Right cardiac atrium (tissue), 5 donors: Measurements from ENCODE around the gene CCR9. TPM values are rescaled to one million over a fixed set of nuclear protein-coding genes. Genes with fewer than 3 reads are reported as not detected.

Experiments used
- ATAC-seq, 2 donors: fragments of 200-7000 bp; cut with Tn5 transposase; one replicate each; pipeline versions ENCODE4 v1.8.0 to v1.9.1; 2020; ENCODE audit warnings: moderate library complexity in 2 of 2, mild to moderate bottlenecking in 1 of 2
- DNase-seq, 3 donors: peaks; one replicate each; pipeline ENCODE4 v3.0.0-alpha.2; 2020
- H3K27ac ChIP-seq: one replicate; pipeline ENCODE4 v1.5.1; 2013; ENCODE audit warnings: mild to moderate bottlenecking, low read length, control low read depth, moderate library complexity
- H3K27me3 ChIP-seq: one replicate; pipeline ENCODE4 v1.6.1; 2013; ENCODE audit not compliant: control insufficient read depth, insufficient read depth
- H3K4me1 ChIP-seq: one replicate; pipeline ENCODE4 v1.6.1; 2013; ENCODE audit warnings: low read length; ENCODE audit not compliant: control insufficient read depth, insufficient read depth
- H3K4me3 ChIP-seq: one replicate; pipeline ENCODE4 v1.5.1; 2013; ENCODE audit warnings: low read length, control low read depth
- H3K9me3 ChIP-seq: one replicate; pipeline ENCODE4 v1.6.1; 2013; ENCODE audit warnings: low read length; ENCODE audit not compliant: control insufficient read depth
- WGBS: extraction: QIAGEN DNeasy Blood & Tissue Kit; methylation state at CpG from one replicate; pipeline ENCODE4 v1.1.7; 2013; 5-methylcytosine and 5-hydroxymethylcytosine counted together
- intact Hi-C, 4 donors: fragments of 100-400 bp; cut with DNase I; formaldehyde crosslinking; loops; one replicate each; pipeline versions ENCODE4 v1.11.0 to v1.14.0; 2022 to 2023
- polyA plus RNA-seq: library from polyadenylated mRNA; stranded (reverse); fragments of 200-250 nt; gene quantifications from one replicate; pipeline ENCODE4 v1.2.3, GENCODE V29; 2013
- total RNA-seq, 4 donors: library from RNA; stranded (reverse); fragmentation: NEBNext Ultra II Directional; extraction: Animal tissue kit (Norgen Biotek cat#: 25700); gene quantifications; one replicate each; pipeline ENCODE4 v1.2.1, GENCODE V29; 2021
- donor health status: healthy with polysubstance abuse.
- donor health status: DM: no; HTN: yes; CAD: no.
- donor health status: DM: no; HTN: no; CAD: no.
- donor health status: DM: no; HTN: yes; CAD: no; lungs with severe emphysema.
- donor health status: DM: yes; HTN: yes; CAD: no.

Gene CCR9
- total and polyA plus RNA-seq, 5 donors = not detected

GRCh38 chr3:45922950-45923590 lies 36.7 kb downstream of the CCR9 start:
- Histone ChIP-seq H3K9me3 (no peaks in the 10 kb centered on the region), H3K4me3 (no peak overlapping the region), H3K4me1 (no peaks in the 10 kb centered on the region), H3K27ac (no peak overlapping the region), H3K27me3 (no peaks in the 10 kb centered on the region)
- ATAC-seq (no peak), DNase-seq (no peak)
- 96% methylated on average over 4 of the region's 4 CpGs for WGBS
- intact Hi-C loops = loop anchor here in 3 of 4 donors (10.0 kb wide), 3 partner anchors 148 to 408 kb away; no protein-coding TSS in a partner anchor

DNA sequence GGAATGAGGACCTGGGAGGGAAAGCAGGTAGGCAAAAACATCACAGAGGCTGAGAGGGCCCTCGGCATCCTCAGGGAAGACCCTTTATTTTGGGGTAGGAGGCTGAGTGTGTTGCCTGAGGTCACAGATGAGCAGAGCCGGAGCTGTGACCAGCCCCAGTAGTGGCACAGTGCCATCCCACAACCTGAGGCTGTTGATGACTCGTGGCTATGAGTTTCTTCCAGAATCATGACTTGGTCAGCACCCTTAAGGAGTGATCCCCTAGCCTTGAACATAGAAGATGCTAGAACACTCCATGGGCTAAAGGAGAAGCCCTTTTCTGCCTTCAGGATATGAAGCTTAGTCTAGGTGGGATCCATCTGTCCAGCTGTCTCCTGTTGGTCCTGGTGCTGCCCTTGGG lies 37.4 kb downstream of the CCR9 start:
- H3K4me3 ChIP-seq = no peak overlapping the region
- DNase-seq = no peak
- H3K27ac ChIP-seq = no peak overlapping the region
- intact Hi-C loops = loop anchor here in 3 of 4 donors (10.0 kb wide), 3 partner anchors 149 to 409 kb away; no protein-coding TSS in a partner anchor
- H3K4me1 ChIP-seq = no peaks in the 10 kb centered on the region
- ATAC-seq = no peak
- no peaks in the 10 kb centered on the region for H3K9me3 ChIP-seq
- WGBS = 58% methylated on average over 3 of the region's 3 CpGs
- no peaks in the 10 kb centered on the region for H3K27me3 ChIP-seq

GRCh38 chr3:45927881-45928280 lies 41.5 kb downstream of the CCR9 start:
- DNase-seq (no peak), ATAC-seq (no peak)
- Histone ChIP-seq H3K4me3 (no peak overlapping the region), H3K9me3 (no peaks in the 10 kb centered on the region), H3K4me1 (no peaks in the 10 kb centered on the region), H3K27me3 (no peaks in the 10 kb centered on the region), H3K27ac (no peak overlapping the region)
- intact Hi-C loops = loop anchor here in 3 of 4 donors (10.0 kb wide), 3 partner anchors 153 to 413 kb away; no protein-coding TSS in a partner anchor
- 95% methylated on average over 2 of the region's 2 CpGs for WGBS

DNA sequence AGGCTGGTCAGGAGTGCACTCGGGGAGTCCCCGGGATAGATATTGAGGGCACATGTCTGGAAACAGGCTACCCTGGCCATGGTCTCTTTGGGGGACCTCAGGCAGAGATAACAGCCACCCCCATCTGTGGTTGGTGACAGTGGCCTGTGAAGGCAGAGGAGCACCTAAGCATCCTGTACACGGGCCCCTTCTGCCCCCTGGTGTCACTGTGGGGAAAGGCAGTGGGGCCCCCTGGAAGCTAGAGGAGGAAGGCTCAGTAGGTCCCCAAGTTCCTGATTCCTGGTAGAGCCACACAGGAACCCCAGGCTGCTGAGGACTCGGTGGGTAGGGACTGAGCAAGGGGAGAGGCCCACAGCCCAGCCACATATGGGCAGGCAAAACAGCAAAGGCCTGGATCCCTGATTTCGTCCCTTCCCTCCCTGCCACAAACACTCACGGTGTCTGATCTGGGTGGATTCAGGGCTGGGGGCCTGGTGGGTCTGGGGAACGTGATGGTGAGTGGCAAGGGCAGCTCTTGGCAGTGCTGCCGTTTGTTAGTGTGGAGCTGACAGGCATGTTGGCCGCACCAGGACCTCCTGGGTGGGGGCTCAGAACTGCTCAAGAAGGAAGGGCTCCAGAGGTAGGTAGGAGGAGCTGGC lies 42.8 kb downstream of the CCR9 start:
- Histone ChIP-seq H3K4me3 (no peak overlapping the region), H3K27ac (no peak overlapping the region), H3K4me1 (no peaks in the 10 kb centered on the region), H3K27me3 (no peaks in the 10 kb centered on the region), H3K9me3 (no peaks in the 10 kb centered on the region)
- peak in 1 of 3 donors; percentile 65 for DNase-seq
- intact Hi-C loops = loop anchor here in 3 of 4 donors (10.0 kb wide), 3 partner anchors 154 to 414 kb away; no protein-coding TSS in a partner anchor
- peak in 1 of 2 donors; percentile 41 for ATAC-seq
- WGBS = 70% methylated on average over 9 of the region's 9 CpGs

DNA sequence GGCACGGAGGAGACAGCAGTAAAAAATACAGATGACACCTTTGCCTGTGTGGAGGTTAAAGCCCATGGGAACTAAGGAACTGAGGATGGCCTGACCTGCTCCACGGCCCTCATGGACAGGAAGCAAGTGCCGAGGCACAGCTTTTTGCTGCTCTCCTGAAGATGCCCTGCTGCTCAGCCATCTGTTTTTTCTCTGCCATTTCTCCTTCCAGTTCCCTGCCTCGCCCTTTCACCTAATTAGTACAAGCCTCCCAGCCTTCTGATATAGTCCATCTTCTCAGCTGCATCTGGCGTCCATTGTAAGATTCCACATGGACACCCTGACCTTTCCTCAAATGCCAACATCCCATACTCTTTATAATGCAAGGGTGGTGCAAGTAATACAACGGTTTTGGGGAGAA lies 45.2 kb downstream of the CCR9 start:
- H3K9me3 ChIP-seq = no peaks in the 10 kb centered on the region
- intact Hi-C loops = loop anchor here in 1 of 4 donors (10.0 kb wide), 1 partner anchor 443 kb away; the partner anchor contains the start of gene CCR5
- 79% methylated on average over 6 of the region's 6 CpGs for WGBS
- no peaks in the 10 kb centered on the region for H3K27me3 ChIP-seq
- no peak overlapping the region for H3K27ac ChIP-seq
- no peak overlapping the region for H3K4me3 ChIP-seq
- no peak for DNase-seq
- peak in 1 of 2 donors; percentile 32 for ATAC-seq
- no peaks in the 10 kb centered on the region for H3K4me1 ChIP-seq

GRCh38 chr3:45932112-45932511 lies 45.8 kb downstream of the CCR9 start:
- ATAC-seq (no peak), DNase-seq (no peak)
- no peaks in the 10 kb centered on the region for H3K9me3 ChIP-seq
- intact Hi-C loops = loop anchor here in 1 of 4 donors (10.0 kb wide), 1 partner anchor 443 kb away; the partner anchor contains the start of gene CCR5
- H3K27me3 ChIP-seq = no peaks in the 10 kb centered on the region
- H3K4me1 ChIP-seq = no peaks in the 10 kb centered on the region
- no peak overlapping the region for H3K27ac ChIP-seq
- 87% methylated on average over 4 of the region's 4 CpGs for WGBS
- no peak overlapping the region for H3K4me3 ChIP-seq

GRCh38 chr3:45933591-45933990 lies 47.2 kb downstream of the CCR9 start:
- Histone ChIP-seq H3K4me3 (no peak overlapping the region), H3K9me3 (no peaks in the 10 kb centered on the region), H3K4me1 (no peaks in the 10 kb centered on the region), H3K27me3 (no peaks in the 10 kb centered on the region), H3K27ac (no peak overlapping the region)
- 57% methylated on average over 4 of the region's 4 CpGs for WGBS
- ATAC-seq = no peak
- intact Hi-C loops = loop anchor here in 1 of 4 donors (10.0 kb wide), 1 partner anchor 441 kb away; the partner anchor contains the start of gene CCR5
- no peak for DNase-seq

GRCh38 chr3:45936261-45936660 lies 49.9 kb downstream of the CCR9 start:
- H3K27ac ChIP-seq = no peak overlapping the region
- peaks cover 2% of the 10 kb centered on the region for H3K4me1 ChIP-seq
- intact Hi-C loops = loop anchor here in 3 of 4 donors (5.0 to 10.0 kb wide), 2 partner anchors 141 to 439 kb away; partner anchors contain the start of gene CCR5 (in 1 of the 3)
- ATAC-seq = no peak
- H3K27me3 ChIP-seq = no peaks in the 10 kb centered on the region
- WGBS = 84% methylated on average over 9 of the region's 9 CpGs
- no peak overlapping the region for H3K4me3 ChIP-seq
- no peak for DNase-seq
- H3K9me3 ChIP-seq = no peaks in the 10 kb centered on the region

DNA sequence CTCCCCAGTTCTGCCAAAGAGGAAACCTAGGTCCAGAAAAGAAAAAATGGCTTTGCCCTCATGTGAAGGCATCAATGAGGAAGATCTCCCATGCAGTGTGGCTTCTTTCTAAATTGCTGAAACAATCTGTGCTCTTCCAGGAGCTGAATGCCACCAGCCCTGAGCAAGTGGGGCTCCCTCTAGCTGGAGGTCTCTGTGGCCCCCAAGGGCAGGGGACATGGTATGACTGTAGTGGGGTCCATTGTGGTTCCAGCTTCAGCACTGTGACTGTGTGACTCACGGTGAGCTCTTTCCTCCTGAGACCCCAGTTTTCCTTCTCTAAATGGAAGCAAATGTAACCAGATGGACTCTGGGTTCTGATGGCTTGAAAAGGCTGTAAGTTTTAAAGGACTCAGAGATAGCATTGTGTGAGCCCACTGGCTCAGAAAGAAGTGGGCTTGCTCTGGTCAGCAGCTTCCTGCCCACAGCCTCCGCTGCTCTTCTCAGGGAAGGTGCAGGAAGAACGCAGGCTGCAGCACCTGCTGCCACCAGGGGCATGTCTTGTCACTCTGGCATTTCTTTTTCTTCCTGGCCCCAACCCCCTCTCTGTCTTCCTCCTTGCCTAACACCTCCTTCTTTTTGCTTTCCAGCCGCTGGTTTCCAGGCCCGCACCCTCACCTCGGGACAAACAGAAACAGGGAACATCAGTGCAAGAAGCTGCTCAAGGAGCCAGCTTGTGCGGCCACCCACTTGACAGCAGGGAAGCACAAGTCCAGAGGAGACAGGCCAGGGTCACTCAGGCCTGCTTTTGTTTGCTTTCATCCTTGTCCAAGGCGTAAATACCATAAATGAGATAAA lies 51.1 kb downstream of the CCR9 start:
- 87% methylated on average over 8 of the region's 8 CpGs for WGBS
- DNase-seq (no peak), ATAC-seq (no peak)
- intact Hi-C loops = loop anchor here (1.0 to 10.0 kb wide), 4 partner anchors 140 to 437 kb away; partner anchors contain the start of gene CCR5 (in 1 of the 4)
- H3K27ac ChIP-seq = no peak overlapping the region
- no peak overlapping the region for H3K4me3 ChIP-seq
- H3K4me1 ChIP-seq = peaks cover 4% of the 10 kb centered on the region
- H3K9me3 ChIP-seq = no peaks in the 10 kb centered on the region
- H3K27me3 ChIP-seq = no peaks in the 10 kb centered on the region

DNA sequence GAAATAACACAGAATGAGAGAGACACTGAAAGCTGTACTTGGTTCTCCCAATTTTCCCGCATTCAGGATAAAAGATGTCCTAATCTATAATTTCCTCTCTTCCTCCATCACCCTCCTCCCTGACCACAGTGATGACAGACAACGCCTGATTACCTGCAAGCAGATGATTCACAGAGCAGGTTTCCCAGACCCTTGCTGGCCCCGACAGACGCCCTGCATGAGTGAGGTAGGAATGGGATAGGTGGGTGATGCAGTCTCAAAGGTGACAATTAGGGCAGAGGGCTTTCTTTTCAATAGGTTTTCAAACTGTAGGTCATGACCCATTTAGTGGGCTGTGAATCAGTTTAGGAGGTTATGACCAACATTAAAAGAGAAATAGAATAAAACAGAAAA lies 51.7 kb downstream of the CCR9 start:
- 86% methylated on average over 4 of the region's 4 CpGs for WGBS
- intact Hi-C loops = loop anchor here (1.0 to 10.0 kb wide), 4 partner anchors 139 to 437 kb away; partner anchors contain the start of gene CCR5 (in 1 of the 4)

More for the DNA sequence above, 51.7 kb downstream of the CCR9 start:
- H3K27me3 ChIP-seq = no peaks in the 10 kb centered on the region
- no peaks in the 10 kb centered on the region for H3K9me3 ChIP-seq
- ATAC-seq = no peak
- no peak for DNase-seq
- H3K4me3 ChIP-seq = no peak overlapping the region
- H3K4me1 ChIP-seq = peaks cover 4% of the 10 kb centered on the region
- H3K27ac ChIP-seq = no peak overlapping the region
